Stimulated activated CD8-positive, alpha-beta memory T cell treated with anti-CD3 and anti-CD28 coated beads, Interleukin-7, amount 100 ng/mL, for 24 hours (primary cell): Measurements from ENCODE around the gene CAMK2B.

Experiments used
- DNase-seq: peaks from one replicate; pipeline ENCODE4 v3.0.0-alpha.2; 2020; ENCODE audit warnings: low read depth

CAMK2B gene

DNA sequence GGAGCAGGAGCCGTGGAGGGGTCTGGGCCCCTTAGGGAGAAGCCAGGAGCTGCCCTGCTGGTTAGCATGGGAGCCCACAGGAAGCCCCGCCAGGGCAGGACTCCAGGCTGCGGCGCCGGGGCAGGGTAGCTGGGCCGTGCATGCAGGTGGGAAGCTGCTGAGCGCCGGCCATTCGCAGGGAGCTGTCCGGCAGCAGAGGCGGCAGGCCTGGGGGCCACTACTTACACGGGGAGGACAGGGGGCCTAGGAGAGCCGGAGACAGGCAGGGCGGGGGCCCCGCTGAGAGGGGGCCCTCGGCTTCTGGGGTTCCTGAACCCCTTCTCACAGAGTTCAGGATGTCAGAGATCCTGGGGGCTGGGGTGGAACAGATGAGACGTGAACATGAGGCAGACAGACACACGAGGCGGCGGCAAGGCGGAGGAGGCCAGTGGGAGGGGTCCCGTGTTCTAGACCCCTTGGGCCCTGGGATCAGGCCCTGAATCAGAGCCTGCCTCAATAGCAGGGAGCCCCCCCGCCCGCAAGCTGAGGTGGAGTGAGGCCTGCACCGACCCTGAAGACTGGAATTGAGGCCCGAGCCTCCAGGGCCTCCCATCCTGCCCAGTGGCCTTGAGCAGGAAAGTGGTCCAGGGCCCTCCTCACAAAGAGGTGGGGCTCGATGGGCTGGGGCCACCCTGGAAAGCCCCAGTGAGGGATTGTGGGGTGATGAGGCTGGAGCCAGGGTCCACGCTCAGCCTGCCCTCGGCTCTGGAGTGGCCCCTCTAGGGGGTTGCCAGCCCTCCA is 96.6 kb downstream of the CAMK2B start:
- no peak for DNase-seq

DNA sequence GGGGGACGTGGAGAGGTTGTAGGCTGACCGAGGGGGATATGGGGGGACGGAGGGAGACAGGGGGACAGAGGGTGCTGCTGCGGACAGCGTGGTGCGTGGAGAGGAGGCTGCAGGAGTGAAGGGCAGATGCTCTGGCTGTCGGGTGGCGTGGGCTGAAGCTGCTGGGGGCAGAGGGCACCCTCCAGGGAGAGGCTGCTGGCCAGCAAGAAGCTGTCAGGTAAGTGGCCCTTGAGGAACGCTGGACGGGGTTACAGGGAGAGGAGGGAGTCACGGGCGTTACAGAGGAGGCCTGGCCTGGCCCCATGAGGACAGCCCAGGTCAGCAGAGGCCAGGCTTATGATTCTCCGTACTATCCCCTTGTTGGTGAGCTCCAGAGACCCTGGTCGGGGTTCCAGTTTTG is 97.5 kb downstream of the CAMK2B start:
- no peak for DNase-seq

DNA sequence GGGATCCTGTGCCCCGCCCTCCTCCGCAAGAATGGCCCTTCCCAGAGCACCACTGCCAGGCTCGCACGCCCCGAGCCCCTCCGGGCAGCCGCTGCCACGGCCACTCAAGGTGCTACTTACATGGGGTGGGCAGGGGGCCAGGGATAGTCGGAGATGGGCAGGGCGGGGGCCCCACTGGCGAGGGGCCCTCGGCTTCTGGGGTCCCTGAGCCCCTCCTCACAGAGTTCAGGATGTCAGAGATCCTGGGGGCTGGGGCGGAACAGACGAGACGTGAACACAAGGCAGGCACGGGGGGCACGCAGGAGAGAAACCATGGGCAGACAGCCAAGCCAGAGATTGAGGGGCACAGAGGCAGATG is 99.0 kb downstream of the CAMK2B start:
- DNase-seq: no peak

DNA sequence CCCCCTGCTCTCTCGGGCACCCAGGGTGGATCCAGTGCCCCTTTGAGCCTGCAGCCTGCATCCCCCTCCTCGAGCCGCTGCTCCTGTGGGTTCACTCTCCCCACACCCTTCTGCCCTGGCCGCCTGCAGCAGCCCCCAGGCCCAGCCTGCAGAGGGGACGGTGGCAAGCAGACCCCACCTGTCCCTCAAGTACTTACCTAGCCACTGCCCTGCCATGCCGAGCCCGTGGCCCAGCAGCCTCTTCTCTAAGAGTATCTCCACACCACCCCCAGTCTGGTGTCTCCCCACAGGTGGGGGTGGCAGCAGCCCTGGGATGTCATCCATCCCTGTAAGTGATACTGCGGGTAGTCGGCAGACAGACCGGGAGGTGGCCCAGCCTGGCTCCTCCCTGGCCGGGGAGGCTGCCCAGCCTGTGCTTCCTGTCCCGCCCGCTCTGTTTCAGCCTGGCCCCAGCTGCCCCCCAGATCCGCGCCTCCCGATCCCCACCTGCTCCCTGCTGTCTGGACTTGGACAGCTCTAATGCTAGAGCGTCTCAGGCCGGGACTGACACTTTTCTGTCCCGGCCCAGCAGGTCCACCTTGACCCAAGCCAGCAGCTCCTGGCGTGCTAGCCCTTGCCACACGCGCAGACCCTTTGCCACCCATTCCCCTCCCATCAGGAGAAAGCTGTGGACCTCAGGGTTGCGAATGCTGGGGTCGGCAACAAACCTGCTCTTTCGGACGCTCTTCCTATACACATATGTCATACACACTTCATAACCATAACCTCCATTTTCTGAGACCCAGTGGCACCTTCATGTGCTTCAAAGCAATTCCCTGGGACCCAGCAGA is 99.6 kb downstream of the CAMK2B start:
- DNase-seq: no peak

DNA sequence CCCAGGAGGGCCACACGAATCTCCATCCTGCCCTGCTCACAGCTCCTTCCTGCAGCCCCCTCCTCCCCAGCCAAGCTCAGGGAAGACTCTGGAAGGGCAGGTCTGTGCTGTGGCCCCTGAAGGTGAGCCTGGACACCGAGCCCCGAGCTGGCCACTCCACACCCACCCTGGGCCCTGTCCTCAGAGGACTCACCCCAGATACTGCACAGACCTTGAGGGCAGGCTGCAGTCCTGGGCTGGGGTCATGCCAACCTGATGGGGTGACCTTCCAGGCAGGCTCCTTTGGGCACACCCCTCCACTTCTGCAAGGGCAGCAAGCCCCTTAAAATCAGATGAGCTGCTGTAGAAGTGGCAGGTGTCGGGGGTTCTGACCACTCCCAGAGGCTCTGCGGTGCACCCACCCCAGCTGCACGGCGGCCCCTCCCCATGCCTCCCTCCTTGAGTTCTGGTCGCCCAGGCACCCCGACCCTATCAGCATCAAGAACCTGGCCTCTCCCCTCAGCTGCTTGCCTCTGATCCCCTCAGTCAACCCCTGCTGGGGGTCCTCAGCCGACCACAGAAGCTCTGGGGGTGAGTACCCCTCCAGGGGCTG is 100.3 kb downstream of the CAMK2B start:
- no peak for DNase-seq

DNA sequence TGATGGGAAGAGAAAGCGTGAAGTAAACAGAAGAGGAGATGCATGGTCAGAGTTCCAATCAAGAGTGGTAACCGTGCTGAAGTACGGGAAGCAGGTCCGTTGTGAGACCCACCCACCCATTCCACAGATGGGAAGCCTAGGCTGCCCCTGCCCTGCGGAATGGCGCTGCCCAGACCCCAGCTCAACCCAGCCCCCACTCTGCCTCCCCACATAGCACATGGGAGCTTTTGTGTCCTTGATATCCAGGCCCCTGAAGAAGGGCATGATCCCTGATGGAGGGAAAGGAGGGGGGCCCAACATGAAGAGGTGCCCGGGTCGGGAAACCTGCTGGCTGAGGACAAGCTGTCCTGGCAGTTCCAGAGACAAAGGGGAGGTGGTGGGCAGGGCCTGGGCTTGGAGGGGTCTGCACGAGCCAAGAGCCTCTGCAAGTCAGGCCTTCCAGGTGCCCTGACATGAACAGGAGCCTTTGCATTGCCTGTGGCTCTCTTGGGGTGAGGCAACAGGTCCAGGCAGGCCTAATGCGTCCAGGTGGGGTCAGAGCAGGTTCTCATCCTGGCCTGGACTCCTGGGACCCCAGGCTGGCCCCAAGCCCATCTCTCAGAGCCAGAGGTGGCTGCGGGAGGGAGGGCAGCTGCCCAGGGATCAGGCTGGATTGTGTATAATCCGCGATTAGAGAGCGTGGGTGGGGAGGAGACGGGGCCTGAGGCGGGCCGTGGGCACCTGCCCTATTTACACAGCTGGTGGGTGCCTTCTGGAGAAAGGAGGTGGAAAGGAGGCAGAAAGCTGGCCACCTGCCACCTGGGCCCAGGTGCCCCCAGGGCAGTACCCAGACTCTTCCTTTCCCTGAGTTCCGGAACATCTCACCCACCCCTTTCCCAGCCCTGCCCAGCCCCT is 101.1 kb downstream of the CAMK2B start:
- DNase-seq: no peak

DNA sequence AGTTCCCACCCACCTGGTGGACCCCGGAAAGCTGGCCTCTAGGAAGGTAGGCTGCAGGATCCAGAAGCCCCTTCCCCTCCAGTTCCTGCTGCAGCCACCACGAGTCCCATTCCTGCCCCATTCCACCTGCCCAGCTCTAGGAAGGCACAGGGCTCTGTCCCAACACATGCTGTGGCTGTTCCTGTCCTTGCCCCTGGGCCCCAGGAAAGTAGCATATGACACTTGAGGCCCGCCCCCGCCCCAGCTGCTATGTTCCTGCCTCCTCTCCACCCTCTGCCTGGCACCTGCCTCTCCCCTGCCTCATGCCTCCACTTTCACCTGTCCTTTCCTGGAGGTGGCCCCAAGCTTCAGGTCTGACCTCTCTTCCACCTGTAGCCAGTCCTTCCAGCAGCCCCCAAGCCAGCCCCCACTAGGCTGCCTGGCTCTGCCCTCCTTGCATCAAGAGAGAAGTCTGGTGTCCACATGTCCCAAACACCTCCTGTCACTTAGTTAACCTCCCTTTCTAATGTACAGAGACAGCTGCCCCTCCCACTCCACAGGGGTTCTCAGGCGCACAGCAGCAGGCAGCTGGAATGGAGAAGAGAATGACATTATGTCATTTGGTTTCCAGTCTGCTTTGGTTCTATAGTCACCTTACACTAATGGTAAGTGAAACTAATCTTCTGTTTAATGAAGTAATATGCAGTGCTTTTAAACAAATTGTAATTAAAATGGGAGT is 101.9 kb downstream of the CAMK2B start:
- DNase-seq: no peak

DNA sequence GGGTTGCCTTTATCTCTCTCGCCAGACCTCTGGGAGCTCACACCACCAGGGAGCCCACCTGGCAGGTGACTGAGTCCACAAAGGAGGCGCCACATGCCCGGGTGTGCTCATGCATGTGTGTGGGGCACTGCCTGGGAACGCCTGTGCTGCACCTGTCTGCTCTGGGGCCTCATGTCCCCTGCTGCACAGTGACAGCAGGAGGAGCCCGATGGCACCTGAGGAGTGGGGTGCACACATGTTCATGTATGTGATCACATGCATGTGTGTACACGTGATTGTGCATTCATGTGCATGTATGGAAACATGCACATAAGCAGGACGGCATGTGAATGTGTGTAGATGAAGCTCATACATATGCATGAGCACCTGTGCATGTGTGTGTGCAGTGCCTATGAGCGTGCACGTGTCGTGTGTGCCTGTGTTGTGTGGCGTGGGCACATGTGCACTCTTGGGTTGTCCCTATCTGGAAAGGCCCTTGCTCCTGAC is 102.6 kb downstream of the CAMK2B start:
- DNase-seq: no peak

DNA sequence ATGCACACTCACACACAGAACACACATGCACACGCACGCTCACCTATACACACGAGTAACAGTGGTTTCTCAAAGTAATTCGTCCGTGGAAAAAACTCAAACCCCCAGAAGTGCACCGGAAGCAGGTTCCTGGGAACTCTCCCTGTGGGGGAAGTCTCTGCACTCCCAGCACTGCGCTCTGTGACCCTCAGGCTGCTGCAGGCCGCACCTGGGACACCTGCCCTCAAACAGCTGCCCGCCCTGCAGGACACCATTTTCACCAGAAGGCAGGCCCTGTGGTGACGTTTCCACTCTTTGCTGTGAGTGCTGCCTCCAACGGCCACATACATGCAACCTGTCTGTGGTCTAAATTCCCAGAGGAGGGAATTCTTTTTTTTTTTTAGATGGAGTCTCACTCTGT is 103.3 kb downstream of the CAMK2B start:
- no peak for DNase-seq

DNA sequence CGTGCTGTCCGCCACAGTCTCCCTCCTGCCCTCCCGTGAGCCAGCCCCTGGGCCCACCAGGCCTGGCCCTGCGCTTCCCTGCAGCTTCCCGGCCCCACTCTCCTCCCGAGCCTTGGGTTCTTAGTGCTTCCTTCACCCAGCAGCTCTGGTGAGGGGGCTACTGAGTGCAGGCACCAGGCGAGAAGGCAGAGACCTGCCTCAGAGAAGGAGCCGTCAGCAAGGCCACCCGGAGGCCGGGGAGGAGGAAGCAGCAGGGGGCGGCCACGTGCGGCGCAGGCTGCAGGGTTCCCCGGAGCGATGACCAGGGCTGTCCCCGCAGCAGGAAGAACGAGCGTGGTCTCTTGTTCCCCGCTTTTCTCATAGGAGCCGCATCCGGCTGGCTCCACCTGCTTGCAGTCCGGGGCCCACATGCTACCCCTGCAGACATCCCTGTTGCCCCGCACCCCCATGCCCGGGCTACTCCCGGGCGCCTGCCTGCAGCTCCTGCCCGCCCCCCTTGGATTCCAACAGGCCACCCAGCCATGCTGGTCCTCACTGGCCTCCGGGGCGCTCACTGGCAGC is 104.1 kb downstream of the CAMK2B start:
- no peak for DNase-seq

DNA sequence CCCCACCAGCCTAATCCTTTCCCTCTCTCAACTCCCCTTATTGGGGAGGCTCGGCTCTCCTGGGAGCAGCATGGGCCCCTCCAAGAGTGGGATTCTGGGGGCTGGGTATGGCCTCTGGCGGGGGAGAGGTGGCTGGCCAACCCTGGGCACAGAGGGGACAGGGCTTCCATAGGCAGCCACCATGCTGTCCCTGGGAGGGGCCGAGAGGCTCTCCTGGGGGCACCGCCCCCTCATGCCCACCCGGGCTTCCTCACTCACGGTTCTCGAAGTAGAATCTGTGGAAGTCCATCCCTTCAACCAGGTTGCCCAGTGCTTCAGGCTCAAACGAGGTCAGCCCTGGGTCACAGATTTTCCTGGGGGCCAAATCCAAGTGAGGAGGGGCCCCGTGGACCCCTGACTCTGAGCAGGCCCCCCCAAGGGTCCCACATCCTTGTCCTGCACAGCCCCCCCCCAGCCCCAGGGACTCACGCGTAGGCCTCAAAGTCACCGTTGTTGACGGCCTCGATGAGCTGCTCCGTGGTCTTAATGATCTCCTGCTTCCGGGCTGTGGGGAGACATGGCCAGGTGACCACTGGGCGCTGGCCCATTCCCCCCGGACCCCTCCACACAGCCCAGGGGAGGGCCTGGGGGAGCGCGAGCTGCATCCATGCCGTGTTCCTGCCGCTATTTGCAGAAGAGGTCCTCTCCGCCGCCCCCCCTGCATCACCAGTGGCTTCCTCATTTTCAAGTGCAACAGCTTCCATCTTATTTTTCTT is 104.9 kb downstream of the CAMK2B start:
- no peak for DNase-seq

DNA sequence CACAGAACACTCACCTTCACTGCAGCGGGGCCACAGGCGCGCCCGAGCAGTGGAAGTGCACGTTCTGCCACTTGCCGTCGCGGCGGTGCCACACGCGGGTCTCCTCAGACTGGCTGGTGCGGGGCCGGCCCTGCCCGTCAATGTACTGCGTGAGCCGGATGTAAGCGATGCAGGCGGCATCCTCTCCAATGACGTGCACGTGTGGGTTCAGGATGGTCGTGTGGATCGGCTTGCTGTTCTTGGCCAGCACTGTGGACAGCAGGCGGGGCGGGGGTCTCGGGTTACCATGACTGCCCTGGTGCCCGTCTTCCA is 105.4 kb downstream of the CAMK2B start:
- DNase-seq: no peak

DNA sequence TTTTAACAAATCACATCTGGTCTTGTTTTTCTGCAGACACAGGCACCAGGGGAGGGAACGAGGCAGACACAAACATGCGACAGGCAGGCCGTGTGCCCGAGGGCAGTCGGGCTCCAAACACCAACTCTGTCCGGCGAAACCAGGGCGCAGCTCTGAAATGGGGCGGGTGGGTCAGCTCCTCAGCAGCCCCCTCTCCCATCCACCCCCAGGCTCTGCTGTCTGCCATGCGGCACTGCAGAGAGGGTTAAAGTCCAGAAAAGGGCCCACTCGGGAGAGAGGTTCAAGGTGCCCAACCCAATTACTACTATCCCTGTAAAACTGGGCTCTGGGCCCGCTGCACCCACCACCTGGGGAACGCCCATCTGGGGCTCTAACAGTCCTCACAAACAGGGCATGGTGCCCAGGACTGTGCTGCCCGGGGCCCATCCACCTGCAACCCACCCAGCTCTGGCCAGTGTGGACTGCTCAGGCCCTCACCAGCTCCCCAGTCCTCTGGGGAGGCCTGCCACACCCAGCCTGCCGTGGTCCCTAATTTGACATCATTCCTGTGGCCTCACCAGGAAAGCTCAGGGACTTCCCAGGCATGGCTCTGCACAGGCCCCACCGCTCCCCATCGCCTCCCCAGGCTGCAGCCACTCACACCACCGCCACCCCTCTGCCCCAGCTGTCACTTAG is 105.9 kb downstream of the CAMK2B start:
- DNase-seq: no peak

DNA sequence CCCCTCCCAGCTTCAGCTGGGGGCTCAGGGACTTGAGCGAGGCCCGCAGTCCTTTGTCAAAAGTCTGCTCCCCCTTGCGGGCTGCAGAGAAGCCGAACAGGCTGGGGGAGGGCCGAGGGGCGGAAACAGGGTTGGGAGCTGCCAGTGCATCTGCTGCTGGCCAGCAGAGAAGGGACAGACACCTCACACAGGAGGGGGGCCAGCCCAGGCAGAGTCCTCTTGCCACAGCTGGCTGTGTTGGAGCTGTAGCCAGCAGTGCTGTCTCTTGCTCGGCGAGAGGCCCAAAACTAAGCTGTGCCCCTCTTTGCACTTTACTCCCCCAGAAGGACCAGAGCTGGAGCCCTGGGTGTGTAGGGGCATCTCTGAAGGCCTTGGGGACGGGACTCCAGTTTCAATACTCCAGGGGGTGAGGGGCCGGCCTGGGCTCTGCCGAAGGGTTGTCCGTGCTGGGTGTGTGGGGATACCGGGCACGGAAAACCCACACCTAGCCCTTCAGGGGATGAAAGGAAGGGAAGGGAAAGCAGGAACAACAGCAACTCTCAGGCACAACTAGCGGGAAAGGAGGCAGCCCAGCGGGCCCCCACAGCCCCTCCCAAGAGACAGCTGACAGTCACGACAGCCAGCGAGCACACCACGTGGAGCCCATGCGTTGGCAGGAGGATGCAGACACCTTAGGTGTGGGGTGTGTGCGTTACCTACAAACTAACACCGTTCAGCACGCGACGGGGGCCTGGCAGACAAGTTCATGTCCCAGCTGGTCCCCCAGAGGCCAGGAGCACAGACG is 106.8 kb downstream of the CAMK2B start:
- no peak for DNase-seq

DNA sequence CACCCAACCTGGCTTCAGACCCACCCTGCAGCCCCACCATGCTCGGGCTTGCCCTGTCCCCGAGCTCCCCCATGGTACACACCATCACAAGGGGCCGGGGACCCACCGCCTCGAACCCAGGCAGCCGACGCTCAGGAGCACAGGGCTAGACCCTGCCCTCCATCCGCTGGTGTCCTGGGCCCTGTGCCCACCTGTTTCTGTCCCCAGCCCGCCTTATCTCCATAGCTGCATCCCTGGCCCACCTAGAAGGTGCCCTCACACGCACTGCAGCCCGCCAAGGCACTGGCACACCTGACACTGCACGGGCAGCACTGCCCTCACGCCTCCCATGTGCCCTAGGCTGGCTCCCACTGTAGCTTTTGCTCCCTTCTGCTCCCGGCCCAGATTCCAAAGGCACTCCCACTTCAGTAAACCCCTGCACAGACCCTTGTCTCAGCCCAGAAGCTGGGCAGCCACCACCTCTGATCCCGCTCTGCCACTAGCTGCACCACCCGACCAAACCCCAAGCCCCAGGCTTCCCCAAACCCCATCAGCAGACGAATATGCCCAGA is 107.5 kb downstream of the CAMK2B start:
- DNase-seq: no peak

DNA sequence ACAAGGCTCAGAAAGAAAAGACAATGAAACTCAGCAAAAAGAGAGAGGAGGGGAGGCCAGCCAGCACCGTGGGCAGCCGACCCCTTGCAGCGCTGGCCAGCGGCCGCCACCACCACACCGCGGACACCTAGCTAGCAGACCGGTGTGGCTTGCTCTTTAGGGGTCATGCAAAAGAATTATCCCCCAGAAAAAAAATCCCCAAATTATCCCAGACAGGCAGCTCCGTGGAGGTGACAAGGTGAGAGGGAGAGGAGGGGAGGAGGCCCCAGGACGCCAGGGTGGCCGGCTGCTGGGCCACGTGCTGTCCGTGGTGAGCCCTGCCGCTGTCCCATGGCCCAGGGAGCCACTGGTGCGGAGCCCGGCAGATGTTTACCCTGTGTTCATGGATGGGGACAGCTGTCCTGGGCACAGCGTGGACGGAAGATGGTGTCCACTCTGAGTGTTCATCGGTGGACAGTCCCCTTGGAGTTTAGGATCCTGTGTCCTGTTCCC is 108.1 kb downstream of the CAMK2B start:
- DNase-seq: no peak

DNA sequence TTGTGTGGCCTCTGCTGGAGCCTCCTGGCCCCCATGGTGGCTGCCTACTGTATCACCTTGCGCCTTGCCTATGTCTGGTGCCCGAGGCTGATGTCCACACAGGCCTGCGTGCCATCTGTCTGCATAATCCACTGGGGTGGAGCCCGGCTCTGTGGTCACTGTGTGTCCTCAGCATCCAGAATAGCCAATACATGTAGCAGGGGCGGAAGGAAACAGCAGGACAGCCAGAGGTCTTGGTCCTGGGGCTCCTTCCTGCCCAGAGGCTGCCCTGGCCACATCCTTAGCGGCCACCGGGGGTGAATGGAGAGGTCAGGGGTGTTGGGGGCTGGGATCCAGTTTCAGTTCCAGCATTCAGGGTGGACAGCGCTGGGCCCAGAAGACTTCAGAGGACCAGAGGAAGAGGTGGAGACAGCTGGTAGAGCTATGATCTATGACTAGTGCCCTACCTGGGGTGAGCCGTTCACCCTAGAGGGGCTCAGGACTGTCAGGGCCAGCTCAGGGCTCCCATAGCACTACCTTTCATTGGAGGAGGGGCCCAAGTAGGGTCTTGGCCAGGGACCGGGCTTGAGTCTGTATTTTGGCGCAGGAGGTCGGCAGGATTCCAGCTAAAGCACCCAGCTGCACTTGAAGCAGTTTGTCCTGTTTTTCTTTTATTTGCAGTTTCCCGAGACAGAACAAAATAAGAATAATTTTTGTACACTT is 108.7 kb downstream of the CAMK2B start:
- DNase-seq: no peak

DNA sequence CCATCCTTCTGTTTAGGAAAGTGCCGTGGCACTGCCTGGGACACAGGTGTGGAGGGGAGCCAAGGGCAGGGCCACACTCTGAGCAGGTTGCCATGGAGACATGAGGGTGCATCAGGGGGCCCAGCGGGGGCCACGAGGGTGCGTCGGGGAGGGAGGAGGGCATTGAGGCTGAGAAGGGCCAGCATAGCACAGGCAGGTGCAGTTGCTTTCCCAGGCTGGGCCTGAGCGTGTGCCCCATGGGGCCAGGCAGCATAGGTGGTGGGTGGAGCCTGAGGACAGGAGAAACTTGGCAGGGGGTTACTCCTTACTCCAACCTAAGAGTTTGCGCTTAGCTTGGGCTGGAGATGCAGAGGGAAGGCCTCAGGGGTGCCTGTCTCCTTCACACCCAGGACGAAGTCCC is 109.4 kb downstream of the CAMK2B start:
- no peak for DNase-seq
